ENCODE results near the gene GMCL2. TPM values are rescaled to one million over a fixed set of nuclear protein-coding genes. Genes with fewer than 3 reads are reported as not detected.

The GMCL2 gene
- total RNA-seq, 1 experiment from 2014 or later, result not detected

DNA sequence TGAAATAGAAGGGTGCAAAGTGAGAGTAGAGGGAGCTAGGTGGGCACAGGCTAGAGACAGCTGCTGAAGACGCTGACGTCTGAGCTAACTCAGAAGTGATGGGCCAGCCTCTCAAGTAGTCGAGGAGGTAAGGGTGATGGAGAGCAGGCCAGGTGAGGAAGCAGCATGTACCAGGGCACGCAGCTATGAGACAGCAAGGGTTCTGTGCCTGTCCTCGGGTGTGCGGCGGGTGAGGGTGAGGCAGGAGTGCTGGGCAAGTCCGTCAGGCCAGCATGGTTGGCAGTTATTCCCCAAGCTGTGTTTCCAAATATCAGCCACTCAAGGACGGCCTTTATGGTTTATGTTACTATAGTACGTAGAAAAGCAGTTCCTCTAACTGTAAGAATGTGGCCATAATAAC lies 50.2 kb downstream of the GMCL2 start:
- DNase-seq, result no peak
- H2AK5ac ChIP-seq (ENCODE audit: insufficient read length, low read length), result no peak overlapping the region
- H2BK20ac ChIP-seq (ENCODE audit: low read depth, low read length, poor library complexity, severe bottlenecking), result no peak overlapping the region
- WGBS (ENCODE audit: extremely low coverage, insufficient read length, low lambda C conversion rate), result no CpG with 5 or more reads among the region's 10 CpGs
- H3K9me3 ChIP-seq (ENCODE audit: control insufficient read depth, low read depth, low read length), result no peaks in the 10 kb centered on the region
- H3K23ac ChIP-seq (ENCODE audit: insufficient read length, low read depth, low read length), result no peak overlapping the region
- no peaks in the 10 kb centered on the region for H3K23me2 ChIP-seq (ENCODE audit: insufficient read length, low read depth, low read length, poor library complexity, severe bottlenecking)
- no peak overlapping the region for H2BK5ac ChIP-seq (ENCODE audit: insufficient read length, low read length)
- H3K36me3 Mint-ChIP-seq (ENCODE audit: insufficient read depth in 1 of 3, low read depth in 3 of 3), result peaks cover 38 to 72% (median 69%) of the 10 kb centered on the region in 3 experiments
- no peak overlapping the region for H2BK15ac ChIP-seq (ENCODE audit: low read depth, low read length)
- no peak overlapping the region for H2BK120ac ChIP-seq (ENCODE audit: low read depth, low read length, poor library complexity, severe bottlenecking)
- H3K4me3 Mint-ChIP-seq, result no peak overlapping the region
- H3K4me2 ChIP-seq (ENCODE audit: insufficient read depth, insufficient read length, low read length), result no peak overlapping the region
- H2AFZ ChIP-seq (ENCODE audit: low read length), result no peak overlapping the region
- no peaks in the 10 kb centered on the region for H3K4me1 ChIP-seq (ENCODE audit: insufficient read depth, low read length)
- H4K5ac ChIP-seq (ENCODE audit: insufficient read length, low read depth, low read length), result no peak overlapping the region
- peak overlapping the region in 2 of 3 experiments; percentile 23 to 62; a peak in 4 of 7 replicates for H3K27ac Mint-ChIP-seq
- no peaks in the 10 kb centered on the region for H3K9me3 Mint-ChIP-seq
- H3K9ac ChIP-seq (ENCODE audit: extremely low read depth, insufficient read length, low read length), result no peak overlapping the region
- H3K56ac ChIP-seq (ENCODE audit: insufficient read length, low read depth, low read length), result no peak overlapping the region
- H3K27ac ChIP-seq (ENCODE audit: insufficient read length, low read depth, low read length), result no peak overlapping the region
- H3K4ac ChIP-seq (ENCODE audit: low read depth, low read length), result no peak overlapping the region
- no peak overlapping the region; the same call in 1 of the 2 replicates for H3K14ac ChIP-seq (ENCODE audit: insufficient read depth, low read length)
- no peak overlapping the region for H3T11ph ChIP-seq (ENCODE audit: low read length)
- no peak overlapping the region for H2BK12ac ChIP-seq (ENCODE audit: insufficient read length, low read depth, low read length)
- no peak overlapping the region for H4K91ac ChIP-seq (ENCODE audit: insufficient read length, low read depth, low read length)
- TF ChIP-seq, protein P1, sequence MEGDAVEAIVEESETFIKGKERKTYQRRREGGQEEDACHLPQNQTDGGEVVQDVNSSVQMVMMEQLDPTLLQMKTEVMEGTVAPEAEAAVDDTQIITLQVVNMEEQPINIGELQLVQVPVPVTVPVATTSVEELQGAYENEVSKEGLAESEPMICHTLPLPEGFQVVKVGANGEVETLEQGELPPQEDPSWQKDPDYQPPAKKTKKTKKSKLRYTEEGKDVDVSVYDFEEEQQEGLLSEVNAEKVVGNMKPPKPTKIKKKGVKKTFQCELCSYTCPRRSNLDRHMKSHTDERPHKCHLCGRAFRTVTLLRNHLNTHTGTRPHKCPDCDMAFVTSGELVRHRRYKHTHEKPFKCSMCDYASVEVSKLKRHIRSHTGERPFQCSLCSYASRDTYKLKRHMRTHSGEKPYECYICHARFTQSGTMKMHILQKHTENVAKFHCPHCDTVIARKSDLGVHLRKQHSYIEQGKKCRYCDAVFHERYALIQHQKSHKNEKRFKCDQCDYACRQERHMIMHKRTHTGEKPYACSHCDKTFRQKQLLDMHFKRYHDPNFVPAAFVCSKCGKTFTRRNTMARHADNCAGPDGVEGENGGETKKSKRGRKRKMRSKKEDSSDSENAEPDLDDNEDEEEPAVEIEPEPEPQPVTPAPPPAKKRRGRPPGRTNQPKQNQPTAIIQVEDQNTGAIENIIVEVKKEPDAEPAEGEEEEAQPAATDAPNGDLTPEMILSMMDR (conservative IDR thresholded peaks at IDR 0.05), result no peak
- H3K18ac ChIP-seq (ENCODE audit: insufficient read length, low read depth, low read length), result no peak overlapping the region
- H3K4me1 Mint-ChIP-seq, result peaks cover 8 to 12% of the 10 kb centered on the region in 2 experiments; a peak in 3 of 4 replicates
- H4K20me1 ChIP-seq (ENCODE audit: control insufficient read depth, insufficient read depth, insufficient read length), result no peaks in the 10 kb centered on the region
- H4K8ac ChIP-seq (replicated peaks; ENCODE audit: insufficient read length, low read depth, low read length), result no peak overlapping the region
- peaks cover 10% of the 10 kb centered on the region; the same call in 1 of the 2 replicates for H3K79me2 ChIP-seq (ENCODE audit: insufficient read depth, low read length)
- H3K27me3 Mint-ChIP-seq (ENCODE audit: low read depth), result no peaks in the 10 kb centered on the region
- H3K79me1 ChIP-seq (ENCODE audit: insufficient read depth, low read depth, low read length, poor library complexity, severe bottlenecking), result peaks cover 5% of the 10 kb centered on the region
- H3K27me3 ChIP-seq (ENCODE audit: insufficient read depth, low read length), result no peaks in the 10 kb centered on the region; the same call in 1 of the 2 replicates

Other genes with a start within 250 kb of the GMCL2 start
- not detected in 2 replicates for gene PROP1, start 191.1 kb downstream of the GMCL2 start, total RNA-seq (2021)
- gene N4BP3, start 73.8 kb downstream of the GMCL2 start, total RNA-seq (2021), result 32.1 and 32.4 TPM in 2 replicates
- 81.3 and 86.4 TPM in 2 replicates for gene RMND5B, start 56.4 kb downstream of the GMCL2 start, total RNA-seq (2021)
- 232 and 240 TPM in 2 replicates for gene NHP2, start 33.5 kb downstream of the GMCL2 start, total RNA-seq (2021)
- 547 and 557 TPM in 2 replicates for gene HNRNPAB, start 17.2 kb upstream of the GMCL2 start, total RNA-seq (2021)
- gene PHYKPL, start 45.4 kb upstream of the GMCL2 start, total RNA-seq (2021), result 40.9 and 48.8 TPM in 2 replicates

Measured in H9 (cell line).